Stimulated activated CD8-positive, alpha-beta memory T cell treated with anti-CD3 and anti-CD28 coated beads, Interleukin-7, amount 100 ng/mL, for 48 hours (primary cell): ENCODE data around the gene THSD4.

Experiments used
- DNase-seq, 2 donors: peaks; one replicate each; pipeline ENCODE4 v3.0.0-alpha.2; 2020; ENCODE audit warnings: low read depth in 1 of 2; ENCODE audit errors: extremely low read depth in 1 of 2

Gene THSD4

DNA sequence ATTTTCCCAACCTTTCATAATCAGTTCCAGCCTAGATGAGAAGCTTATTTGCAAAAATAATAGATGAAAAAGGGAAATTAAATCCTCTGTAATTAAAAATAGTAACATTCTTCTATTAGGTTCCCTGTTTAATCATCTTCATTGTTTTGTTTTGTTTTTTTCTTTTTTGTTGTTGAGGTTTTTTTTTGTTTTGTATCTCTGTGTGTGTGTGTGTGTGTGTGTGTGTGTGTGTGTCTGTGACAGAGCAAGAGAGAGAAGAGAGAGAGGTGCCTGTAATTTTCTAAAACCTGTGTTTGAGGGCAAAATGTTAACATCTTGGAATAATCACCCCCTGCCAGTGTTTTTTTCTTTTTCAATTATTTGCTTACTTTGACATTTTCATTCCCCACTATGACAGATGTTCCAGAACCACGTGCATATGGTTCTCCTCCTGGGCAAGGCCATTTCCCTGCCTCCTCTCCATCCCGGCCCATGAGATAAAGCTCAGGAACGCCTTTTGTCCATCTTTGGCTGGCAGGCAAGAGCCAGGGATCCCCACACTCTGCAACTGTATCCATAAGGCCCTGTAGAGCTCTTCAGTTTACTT is 573.3 kb downstream of the THSD4 start:
- DNase-seq, result no peak

DNA sequence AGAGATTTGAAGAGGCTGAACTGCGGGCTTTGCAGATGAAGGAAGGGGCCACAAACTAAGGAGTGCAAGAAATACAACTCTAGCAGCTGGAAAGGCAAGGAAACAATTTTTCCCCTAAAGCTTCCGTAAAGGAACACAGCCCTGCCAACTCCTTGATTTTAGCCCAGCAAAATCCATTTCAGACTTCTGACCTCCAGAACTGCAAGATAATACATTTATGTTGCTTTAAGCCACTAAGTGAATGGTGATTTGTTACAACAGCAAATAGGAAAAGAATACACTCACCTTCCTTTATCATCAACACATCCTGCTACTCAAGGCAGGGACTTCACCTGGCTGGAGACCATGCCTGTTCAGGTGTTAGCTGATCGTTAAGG is 575.8 kb downstream of the THSD4 start:
- DNase-seq, result no peak

DNA sequence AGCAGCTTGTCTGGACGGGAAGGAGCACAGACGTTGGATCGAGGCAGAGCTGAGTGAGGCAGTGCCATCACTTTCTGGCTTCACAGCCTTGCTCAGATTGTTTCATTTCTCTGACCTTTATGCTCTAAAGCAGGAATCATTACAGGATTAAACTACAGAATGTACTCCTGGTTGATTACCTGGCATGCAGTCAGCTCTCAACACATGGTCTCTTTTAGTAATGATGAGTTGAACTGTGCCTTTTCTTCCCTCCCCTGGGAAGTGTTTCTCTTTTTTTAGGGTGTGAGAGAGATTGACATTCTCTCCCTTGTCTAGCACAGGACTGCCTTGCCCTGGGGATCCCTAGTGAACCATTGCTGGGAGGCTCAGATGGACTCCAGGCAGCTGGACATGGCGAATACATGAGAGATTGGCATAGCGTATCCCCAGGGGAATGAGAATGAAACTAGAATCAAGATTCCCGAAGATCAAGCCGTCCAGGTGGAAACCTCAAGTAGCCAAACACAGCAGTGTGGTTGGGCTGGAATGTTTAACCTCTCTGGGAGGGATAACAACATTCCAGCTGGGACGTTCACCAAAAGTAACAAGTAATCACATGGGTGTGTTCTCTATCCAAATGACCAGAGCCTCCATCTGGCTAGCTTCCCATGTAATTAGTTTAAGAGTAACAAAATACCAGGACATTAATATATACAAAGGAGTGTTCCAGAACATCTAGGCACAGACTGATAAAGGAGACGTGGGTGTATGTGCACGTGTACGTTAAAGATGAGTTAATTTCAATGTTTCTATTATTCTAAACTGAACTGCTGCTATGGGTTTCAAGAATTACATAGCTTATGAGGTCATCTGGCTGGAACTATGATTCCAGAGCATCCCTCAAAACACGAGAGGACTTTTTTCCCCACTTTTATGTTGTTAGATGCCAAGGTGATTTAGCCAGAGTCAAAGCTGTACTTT is 576.5 kb downstream of the THSD4 start:
- no peak for DNase-seq

DNA sequence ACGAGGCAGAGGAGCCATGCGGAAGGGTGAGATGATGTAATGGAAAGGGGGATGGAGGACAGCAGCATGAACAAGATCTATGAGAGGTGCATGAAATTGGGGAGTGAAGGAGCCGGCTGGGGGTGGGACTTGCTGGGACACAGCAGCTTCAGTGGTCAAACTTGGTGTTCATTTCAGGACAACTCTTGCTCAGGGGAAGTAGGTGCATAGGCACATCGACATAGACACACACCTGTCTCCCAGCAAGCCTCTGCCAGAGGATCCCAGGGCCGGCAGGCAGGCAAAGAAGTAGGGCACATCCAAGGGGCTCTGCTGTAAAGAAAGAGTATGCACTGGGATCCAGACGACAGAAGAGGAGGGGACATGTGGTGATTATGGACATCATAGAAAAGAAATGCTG is 582.0 kb downstream of the THSD4 start:
- no peak for DNase-seq

DNA sequence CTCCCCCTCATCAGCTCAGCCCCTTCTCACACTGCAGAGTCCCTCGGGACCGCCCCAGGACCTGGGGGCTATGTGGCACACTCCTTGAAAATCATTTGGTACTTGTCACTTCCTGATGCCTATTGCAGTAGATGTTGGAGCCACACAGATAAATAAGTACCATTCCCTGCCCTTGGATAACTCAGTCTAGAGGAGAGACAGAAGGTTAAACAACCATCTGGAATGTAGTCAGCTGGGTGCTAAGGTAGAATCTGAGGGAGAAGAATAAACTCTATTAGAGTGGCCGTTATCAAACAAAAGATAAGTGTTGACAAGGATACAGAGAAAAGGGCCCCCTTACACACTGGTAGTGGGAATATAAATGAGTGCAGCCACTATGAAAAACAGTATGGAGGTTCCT is 582.8 kb downstream of the THSD4 start:
- no peak for DNase-seq

DNA sequence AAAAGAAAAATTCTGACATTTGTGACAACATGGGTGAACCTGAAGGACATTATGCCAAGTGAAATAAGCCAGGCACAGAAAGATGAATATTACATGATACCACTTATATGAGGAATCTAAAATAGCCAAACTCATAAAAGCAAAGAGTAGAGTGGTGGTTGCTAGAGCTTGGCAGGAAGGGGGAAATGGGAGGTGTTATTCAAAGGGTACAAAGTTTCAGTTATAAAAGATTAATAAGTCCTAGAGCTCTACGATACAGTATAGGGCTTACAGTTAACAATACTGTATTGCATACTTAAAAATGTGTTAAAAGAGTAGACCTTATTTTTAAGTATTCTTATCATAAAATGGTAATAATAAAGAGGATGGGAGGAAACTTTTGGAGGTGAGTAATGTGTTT is 583.5 kb downstream of the THSD4 start:
- no peak for DNase-seq

DNA sequence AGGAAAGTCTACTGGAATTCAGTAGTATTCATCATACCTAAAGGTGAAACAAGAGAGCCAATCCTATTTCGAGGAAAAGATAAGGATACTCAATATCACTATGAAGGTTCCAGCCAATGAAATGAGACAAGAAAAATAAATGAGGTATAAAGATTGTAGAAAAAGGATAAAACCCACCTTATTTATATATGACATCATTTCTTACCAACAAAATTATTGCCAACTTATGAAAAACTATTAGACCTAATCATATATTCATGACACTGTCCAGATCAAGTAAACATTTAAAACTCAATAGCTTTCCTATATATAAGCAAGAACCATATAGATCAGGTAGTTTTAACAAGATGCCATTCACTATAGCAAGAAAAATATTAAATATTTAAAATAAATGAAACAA is 584.7 kb downstream of the THSD4 start:
- DNase-seq, result no peak

DNA sequence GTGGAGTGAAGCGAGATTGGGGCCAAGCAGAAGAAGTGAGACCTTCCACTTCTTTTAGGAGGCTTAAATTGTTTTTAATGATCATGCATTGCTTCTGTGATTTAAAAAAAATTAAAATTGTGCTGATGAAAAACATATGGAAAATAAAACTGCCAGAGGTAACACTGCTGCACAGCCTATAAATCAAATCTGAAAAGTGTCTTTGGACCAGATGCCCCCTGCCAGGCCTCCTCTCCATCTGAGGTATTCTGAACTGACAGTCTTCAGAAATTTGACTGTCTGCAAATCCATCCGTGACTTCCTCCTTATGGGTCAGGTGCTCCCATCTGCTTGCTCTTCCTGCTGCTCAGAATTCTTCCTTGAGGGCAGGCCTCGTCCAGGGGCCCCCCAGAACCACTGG is 586.5 kb downstream of the THSD4 start:
- no peak for DNase-seq

DNA sequence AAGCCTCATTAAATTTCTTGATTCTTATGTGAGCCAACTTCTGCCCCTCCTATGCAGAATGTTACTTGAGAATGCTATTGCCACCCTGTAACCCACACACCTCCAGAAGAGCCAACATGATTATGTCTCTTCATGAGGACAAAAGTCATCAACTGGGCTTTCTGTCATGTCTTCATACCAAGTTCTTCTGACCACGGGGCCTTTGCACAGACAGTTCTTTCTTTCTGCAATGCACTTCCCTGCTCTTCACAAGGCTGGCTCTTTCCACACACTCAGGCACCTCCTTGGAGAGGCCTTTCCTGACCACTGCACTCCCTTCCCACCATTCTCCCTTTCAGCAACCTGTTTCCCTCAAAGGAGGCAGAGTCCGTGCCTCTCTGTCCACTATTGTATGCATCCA is 587.2 kb downstream of the THSD4 start:
- DNase-seq, result no peak

DNA sequence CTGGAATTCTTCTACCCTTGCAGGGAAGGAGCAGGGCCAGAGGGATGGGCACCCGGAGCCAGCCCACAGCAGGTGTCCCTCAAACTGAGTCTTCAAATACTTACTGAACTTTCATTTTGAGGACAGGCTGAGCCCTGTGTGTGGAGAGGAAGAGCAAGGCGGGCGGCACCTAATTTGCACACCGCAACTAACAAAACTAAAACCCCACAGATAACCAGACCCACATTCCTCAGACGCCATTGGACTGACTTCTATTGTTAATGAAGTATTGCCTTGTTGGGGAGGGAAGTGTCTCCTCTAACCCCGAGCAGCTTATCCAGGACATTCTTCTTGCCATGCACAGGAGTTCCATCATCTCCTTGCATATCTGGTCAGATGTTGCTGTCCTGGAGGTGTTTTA is 589.9 kb downstream of the THSD4 start:
- no peak for DNase-seq

DNA sequence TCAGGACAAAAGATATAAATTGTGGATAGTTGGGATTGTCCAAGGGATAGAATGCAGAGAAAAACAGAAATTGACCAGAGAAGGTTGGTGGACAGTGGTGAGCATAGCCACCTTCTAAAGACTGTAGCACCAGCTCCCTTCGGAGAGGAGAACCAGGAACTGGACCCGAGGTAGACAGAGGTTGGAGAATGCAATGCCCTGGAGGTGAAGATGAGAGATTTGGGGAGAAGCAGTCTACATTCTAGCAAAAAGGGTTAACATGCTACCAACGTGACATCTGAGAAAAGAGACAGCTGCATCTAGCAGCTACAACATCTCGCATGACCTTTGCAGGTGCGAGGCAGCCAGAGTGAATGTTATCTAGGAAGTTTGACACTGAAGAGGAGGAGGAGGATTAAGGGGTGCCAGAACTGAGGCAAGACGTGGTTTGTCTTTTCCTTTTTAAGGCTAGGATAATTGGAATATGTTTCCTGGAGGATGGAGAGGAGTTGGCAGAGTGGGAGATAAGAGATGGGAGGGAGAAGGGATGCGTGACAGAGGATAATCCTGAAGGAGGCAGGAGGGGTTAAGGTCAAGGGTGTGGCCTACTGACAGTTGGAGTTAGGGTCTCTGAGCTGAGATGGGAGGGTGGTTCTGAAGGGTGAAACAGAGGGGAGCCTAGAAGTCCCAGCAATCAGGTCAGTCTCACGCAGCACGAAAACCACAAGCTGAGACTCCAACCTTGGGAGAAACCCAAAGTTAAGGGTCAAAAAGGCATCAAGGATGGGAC is 591.4 kb downstream of the THSD4 start:
- DNase-seq, result no peak

DNA sequence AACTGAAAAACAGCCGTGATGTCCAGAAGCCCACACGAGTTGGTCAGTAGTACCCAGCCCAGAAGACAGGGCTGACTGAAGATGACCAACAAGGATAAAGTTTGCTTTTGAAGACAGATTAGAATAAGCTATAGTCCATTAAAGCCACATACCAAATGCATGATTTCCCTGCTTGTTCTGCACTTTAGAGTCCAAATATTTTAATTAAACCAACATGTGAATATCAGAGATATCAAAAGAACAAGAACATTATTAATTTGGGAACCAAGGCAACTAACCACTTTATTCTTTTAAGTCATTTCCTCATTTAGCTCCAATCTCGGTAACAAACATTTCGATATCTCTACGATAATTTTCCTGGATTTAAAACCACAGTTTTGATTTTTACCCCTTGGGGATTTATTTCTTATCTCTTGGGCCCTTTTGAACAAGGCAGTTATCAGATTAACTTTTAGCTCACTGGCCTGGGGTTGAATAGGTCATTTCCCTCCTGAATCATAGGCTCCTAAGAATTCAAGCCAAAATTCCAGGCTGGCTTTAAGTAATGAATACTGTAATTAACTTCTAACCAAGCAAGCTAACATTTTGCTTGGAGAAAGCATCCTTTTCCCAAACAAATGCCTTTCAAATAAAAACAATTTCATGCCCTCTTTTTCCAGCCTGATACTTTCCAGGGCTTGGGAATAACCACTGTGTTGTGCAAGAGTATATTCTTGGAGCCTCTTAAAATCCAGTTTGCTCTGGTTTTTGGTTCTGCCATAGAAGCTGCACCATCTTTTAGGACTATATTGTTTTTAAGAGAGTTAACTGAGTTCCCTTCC is 592.2 kb downstream of the THSD4 start:
- DNase-seq, result no peak

DNA sequence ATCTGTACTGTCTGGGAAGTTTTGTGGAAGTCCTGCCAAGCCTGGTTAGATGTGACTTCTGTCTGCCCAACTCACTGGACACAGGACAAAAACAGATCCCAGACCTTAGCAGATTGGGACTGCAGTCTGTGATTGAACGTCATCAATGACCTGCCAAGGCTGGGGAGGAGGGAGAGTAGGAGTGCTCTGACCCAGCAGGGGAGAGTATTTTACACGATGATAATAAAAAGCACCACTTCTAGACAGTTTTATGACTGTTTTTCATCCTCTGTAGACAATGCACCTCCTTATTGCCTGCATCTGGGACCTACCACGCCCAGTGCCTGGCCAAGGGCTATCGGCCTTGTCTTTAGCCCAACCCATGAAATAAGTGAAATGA is 592.8 kb downstream of the THSD4 start:
- no peak for DNase-seq

DNA sequence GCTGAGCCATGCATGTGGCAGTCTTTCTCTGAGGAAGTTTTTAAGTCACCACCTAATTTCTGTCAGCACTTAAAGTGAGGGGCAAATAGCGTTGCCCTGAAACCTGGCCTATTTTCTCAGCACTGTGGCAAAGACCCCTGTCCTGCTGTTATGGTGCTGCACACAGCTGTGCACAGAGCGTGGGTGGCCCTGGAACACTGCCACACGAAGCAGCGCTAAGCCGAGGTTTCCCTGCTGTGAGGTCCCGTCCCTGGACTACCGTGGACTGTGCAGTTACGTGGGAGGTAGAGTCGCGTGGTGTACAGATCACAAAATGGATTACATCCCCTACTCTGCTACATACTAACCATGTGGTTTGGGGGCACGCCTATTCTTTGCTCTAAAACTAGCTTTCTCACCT is 593.5 kb downstream of the THSD4 start:
- DNase-seq, result no peak

DNA sequence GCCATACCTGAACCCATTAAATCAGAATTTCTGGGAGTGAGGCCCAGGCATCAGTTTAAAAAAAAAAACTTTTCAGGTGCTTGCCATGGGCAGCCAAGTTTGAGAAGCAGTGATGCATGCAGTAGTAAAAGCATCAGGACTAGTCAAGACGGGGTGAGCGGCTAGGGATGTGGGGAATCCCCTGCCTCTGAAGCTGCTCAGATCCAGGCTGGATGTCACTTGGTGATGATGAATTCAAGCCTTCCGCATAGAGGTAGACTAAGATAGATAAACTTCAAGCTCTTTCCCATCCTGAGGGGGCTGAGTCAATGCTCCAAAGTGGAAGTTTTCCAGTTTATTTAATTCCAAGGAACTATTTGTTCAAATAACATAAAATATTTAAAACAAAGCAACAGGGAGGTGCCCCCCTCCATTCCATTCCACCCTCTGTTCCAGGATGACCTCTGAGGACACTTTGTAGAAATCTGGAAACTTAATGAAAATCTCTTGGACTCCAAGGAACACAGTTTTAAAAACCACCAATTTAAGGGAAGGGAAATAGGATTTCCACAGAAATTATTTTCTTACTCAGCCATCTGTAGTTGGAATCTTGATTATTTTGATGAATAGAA is 594.6 kb downstream of the THSD4 start:
- DNase-seq, result no peak

DNA sequence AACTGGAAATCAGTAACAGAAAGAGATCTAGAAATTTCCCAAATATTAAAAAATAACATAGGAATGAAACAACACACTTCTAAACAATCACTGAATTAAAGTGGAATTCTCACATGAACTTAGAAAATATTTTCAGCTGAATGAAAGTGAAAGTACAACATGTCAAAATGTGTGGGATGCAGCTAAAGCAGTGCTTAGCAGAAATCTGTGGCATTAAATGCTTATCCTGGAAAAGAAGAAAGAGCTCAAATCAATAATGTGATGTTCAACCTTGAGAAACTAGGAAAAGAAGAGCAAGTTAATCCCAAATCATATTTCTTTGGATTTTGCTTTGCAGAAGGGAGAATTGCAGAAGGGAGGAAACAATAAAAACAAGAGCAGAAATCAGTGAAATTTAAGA is 596.9 kb downstream of the THSD4 start:
- no peak for DNase-seq

DNA sequence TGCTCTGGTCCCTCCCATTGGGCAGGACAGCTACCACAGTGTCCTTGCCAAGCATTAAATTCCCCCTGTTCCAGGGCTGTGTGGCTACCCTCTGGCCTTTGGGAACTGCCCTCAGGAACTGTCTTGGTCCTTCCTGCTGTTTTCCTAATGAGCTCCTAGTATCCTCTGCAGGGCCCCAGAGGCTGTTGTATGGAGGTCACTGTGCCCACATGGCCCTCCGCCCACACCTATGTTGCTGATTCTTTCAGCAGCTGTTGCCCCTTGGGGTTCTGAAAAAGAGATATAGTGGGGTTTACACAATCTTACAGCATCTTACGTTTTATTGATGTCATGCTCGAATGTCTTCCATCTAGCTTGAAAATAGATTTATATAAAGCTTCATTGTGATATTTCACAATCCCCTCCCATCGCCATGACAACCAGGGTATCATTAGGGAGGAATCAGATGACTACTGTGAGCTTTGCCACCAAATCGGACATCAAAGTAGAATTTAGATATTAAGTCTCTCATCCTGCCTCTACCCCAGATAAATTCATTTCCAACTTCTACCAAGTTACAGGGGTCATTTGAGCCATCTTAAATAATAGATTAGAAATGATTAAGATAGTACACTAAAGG is 598.0 kb downstream of the THSD4 start:
- no peak for DNase-seq

DNA sequence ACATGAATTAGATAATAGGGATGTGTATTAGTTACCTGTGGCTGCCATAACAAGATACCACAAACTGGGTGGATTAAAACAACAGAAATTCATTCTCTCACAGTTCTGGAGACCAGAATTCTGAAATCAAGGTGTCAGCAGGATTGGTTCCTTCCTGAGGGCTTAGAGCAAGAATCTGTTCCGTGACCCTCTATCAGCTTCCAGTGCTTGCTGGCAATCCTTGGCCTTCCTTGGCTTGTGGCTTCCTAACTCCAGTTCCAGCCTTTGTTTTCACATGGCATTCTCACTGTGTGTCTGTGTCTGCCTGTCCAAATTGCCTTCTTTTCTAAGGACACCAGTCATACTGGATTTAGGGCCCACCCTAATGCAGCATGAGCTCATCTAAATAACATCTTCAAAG is 600.6 kb downstream of the THSD4 start:
- no peak for DNase-seq

DNA sequence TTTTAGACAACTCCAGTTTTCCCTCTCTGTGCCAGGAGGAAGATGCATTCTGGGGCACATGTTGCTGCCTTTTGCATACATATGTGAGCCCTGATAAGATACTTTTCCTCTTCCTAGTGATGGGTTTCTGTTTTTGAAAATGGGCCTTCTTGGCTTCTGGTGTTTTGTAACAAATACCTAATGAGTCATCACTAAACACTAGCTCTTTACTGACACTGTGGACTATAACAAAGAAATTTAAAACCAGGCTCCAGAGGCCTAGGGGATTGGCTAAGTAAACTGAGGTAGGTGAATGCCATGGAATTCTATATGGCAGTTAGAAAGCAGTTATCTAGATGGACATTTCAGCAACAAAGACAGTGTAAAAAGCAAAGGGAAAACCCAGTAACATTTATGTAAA is 601.7 kb downstream of the THSD4 start:
- DNase-seq, result no peak
